Fibroblast of peridontal ligament (primary cell): Measurements from ENCODE around the gene NUBPL.
A peak's percentile ranks its signal among the peaks of the same experiment; 100 is the strongest.
"Not testable (repeated sequence)": the region's sequence is repeated elsewhere in the genome, so short reads cannot be mapped to it uniquely, and the experiment has no call there.

ENCODE experiments used
- DNase-seq: peaks from one replicate; pipeline ENCODE4 v3.0.0-alpha.2; 2010; ENCODE audit errors: extremely low read depth

NUBPL gene

DNA sequence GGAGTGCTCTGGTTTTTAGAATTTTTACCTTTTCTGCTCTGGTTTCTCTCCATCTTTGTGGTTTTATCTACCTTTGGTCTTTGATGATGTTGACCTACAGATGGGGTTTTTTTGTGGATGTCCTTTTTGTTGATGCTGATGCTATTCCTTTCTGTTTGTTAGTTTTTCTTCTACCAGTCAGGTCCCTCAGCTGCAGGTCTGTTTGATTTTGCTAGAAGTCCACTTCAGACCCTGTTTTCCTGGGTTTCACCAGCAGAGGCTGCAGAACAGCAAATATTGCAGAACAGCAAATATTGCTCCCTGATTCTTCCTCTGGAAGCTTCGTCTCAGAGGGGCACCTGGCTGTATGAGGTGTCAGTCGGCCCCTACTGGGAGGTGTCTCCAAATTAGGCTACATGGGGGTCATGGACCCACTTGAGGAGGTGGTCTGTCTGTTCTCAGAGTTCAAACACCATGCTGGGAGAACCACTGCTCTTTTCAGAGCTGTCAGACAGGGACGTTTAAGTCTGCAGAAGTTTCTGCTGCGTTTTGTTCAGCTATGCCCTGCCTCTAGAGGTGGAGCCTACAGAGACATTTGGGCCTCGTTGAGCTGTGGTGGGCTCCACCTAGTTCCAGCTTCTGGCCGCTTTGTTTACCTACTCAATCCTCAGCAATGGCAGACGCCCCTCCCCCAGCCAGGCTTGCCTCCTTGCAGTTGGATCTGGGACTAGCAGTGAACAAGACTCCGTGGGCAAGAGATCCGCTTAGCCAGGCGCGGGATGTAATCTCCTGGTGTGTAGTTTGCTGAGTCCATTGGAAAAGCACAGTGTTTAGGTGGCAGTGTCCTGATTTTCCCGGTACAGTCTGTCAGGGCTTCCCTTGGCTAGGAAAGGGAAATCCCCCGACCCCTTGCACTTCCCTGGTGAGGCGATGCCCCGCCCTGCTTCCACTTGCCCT lies 250.8 kb downstream of the NUBPL start:
- DNase-seq: not testable (repeated sequence)

GRCh38 chr14:31813724-31814490 lies 252.7 kb downstream of the NUBPL start:
- not testable (repeated sequence) for DNase-seq

- DNase-seq: no peak
These were observed 258.1 kb downstream of the NUBPL start for GRCh38 chr14:31819281-31819680.

- DNase-seq: no peak
These were observed 264.3 kb downstream of the NUBPL start for GRCh38 chr14:31825459-31825858.

- DNase-seq: no peak
These were observed 266.1 kb downstream of the NUBPL start for GRCh38 chr14:31827325-31827724.

DNA sequence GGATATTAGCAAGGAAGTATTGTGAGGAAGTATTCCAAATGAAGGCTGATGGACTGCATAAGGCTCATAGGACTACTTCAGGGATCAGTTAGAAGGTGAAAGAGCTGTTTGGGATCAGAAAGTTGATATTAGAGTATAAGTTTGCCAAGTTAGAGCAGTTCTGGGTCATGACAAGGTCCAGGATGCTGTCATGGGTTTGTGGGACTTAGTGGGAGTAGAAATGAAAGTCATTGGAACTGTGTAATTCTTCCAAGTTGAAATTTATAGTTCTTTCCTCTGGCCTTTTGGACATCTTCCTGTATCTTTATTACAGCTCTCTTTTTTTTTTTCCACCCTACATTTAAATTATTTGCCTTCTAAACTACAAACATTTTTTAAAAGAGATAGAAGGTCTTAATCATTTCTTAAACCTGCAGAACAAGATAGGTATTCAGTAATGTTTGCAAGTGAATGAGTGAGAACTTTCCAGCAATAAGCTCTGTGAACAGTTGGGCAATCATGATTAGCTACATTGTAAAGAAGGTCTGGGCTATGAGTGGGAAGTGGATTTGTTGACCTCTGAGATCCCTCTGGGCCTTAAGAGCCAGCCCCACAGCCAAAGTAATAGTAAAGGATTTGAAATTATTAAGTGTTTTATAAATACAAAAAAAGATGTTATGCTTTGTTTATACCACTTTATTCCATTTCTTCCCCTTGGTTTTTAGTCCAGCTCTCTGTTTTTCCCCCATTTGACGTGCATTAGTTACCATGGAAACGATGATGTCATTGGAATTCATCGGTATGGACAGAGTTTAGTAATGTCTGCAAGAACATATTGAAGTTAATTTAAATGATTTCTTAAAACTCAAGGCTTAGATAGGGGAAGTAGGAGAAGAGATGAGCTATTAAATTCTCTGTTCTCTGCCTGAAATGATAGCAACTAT lies 268.0 kb downstream of the NUBPL start:
- DNase-seq: peak; percentile 76

- peak; percentile 54 for DNase-seq
These were observed 273.4 kb downstream of the NUBPL start for GRCh38 chr14:31834616-31835015.

DNA sequence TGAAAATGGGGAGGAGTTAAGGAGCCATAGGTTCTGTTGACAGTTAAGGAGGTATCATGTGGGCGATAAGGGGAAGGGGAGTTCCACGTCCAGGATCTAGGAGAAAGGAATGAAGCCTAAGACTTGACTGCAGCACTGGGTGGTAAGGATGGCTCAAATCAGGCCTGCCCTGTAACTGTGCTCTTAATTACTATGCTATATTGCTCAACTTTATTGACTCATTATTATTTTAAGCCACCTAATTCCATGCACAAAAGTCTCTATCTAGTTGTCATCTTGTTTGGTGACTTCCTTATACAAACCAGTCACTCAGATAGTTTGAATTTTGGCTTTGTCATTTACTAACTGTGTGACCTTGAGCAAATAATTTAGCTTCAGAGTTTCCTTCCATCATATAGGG lies 273.8 kb downstream of the NUBPL start:
- no peak for DNase-seq

DNA sequence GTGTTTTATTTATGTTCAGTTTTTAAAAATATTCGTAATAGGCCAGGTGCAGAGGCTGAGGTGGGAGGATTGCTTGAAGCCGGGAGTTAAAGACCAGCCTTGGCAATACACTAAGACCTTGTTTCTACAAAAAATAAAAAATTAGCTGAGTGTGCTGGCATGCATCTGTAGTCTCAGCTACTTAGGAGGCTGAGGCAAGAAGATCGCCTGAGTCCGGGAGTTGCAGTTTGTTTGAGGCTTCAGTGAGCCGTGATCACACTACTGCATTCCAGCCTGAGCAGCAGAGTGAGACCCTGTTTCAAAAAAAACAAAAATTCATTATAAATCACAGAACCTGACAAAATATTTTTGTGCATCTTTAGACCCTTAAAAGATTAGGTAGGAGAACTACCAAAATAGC lies 275.8 kb downstream of the NUBPL start:
- DNase-seq: no peak

- DNase-seq: peak; percentile 22
These were observed 281.7 kb downstream of the NUBPL start for GRCh38 chr14:31842899-31843298.

DNA sequence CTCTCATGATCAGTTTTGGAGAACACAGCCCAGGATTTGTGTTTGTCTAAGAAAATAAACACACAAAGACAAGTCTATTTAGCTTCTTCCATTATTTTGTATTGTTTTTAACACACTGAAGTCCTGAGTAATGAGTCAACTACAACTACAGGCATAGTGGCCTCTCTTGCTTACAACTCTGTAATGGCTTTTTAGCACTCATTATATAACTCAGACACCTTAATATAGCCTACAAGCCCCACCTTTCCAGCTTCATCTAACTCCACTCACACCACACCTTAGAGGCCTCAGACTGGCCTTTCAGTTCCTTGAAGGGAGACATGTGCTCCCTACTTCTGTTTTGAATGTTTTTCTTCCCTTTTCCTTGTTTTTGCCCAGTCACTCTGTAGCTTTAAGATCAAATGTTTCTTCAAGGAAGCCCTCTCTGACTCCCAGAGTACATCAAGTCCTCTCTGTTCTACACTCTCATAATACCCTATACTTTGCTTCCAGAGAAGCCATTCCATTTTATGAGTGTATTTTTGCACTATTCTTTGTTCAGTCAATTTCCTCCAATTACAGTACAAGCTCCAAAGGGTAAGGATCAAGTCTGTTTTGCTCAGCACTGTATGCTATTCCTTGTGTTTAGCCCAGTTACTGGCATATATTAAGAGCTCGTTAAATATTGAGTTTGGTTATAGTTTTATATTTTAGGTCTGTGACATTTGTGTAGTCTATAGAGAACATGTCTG lies 282.3 kb downstream of the NUBPL start:
- peak; percentile 4 for DNase-seq

GRCh38 chr14:31854508-31855075 lies 293.4 kb downstream of the NUBPL start:
- peak; percentile 26 for DNase-seq

DNA sequence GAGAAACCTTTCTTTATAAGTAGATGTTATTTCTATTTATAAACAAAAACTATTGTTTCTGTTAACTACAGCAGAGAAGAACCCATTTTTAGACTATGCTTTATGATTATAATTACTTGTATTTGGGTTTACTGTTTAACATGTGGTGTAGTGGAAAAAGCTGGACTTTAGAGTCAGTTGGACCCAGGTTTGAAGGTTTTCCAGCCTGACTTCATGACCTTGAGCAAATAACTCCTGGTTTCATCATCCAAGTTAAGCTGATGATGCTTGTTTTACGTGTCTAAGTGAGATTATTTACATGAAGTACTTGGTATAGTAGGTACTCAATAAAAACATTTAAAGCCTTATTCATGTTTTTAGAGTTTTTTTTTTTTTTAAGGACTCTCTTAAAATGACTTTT lies 294.1 kb downstream of the NUBPL start:
- peak; percentile 8 for DNase-seq

GRCh38 chr14:31856003-31856402 lies 294.8 kb downstream of the NUBPL start:
- DNase-seq: not testable (repeated sequence)

DNA sequence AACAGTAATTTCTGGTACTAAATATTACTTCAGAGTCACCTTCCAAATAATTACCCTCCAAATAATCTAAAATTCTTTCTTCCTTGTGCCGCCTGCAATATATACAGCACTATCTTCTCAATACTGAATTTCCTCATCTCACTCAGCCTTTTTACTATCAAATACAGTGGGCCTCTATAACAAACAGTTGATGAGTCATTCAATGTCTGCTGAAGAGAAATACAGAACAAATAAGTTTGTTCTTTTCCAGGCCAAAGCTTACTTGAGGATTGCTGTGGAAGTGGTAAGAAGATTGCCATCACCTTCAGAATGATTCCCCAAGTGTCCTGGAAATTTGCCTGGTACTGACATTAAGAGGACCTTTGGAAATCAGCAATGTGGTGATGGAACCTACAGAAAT lies 297.7 kb downstream of the NUBPL start:
- DNase-seq: peak; percentile 31

DNA sequence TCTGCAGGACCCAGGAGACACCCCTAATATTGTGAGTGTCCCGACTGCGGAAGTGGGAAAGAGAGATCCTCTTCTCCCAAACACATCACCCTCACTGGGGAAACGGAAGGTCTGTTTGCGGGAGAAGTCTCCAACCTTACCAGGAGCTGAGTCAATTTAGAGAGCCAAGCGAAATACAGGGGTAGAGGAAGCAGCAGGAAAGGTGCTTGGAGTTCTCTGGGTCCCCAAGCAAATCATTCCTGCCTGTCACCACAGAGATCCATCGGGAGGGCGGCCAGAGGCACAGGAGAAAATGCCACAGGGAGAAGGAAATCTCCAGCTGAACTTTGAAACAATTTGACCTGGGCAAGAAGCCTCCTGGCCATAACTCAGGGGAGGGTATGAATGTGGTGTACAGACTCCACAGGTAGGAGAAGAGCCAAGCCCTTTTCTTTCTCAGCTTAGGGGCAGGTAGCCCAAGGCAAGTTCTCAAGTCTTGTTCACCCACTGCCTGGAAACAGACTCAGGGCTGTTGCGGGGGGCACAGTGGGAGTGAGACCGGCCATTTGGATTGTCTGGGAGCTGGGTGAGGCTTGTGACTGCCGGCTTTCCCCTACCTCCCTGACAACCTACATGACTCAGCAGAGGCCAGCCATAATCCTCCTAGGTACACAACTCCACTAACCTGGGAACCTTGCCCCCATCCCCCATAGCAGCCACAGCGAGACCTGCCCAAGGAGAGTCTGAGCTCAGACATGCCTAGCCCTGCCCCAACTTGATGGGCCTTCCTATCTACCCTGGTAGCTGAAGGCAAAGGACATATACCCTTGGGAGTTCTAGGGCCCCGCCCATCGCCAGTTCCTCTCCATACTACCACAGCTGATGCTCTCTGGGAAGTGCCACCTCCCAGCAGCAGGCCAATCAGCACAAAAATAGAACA lies 304.0 kb downstream of the NUBPL start:
- DNase-seq: no peak

DNA sequence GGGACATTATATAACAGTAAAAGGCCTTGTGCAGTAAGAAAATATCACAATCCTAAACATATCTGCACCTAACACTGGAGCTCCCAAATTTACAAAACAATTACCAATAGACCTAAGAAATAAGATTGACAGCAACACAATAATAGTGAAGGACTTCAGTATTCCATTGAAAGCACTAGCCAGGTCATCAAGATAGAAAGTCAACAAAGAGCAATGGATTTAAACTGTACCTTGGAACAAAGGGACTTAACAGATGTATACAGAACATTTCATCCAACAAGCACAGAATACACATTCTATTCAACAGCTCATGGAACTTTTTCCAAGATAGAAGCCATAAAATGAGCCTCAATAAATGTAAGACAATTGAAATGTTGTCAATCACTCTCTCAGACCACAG lies 306.4 kb downstream of the NUBPL start:
- DNase-seq: no peak

GRCh38 chr14:31868096-31868495 lies 306.9 kb downstream of the NUBPL start:
- DNase-seq: not testable (repeated sequence)

- DNase-seq: no peak
These were observed 315.5 kb downstream of the NUBPL start for GRCh38 chr14:31876741-31877140.
